GM18858 (cell line): Measurements from ENCODE around the gene CCNT2.
"Not testable (repeated sequence)": the region's sequence is repeated elsewhere in the genome, so short reads cannot be mapped to it uniquely, and the experiment has no call there.

ENCODE experiments used
- ATAC-seq: cut with Tn5 transposase; IDR thresholded peaks from one replicate; pipeline ENCODE4 v1.9.1; 2021; ENCODE audit not compliant: unreplicated experiment

CCNT2 gene

GRCh38 chr2:134918526-134919340 lies at the start of gene CCNT2:
TSS of gene CCNT2 (plus strand) at chr2:134918822. CDS start at chr2:134918855, 33 bp downstream.
- peak; percentile 82 for ATAC-seq

- no peak for ATAC-seq
Measured at GRCh38 chr2:134869946-134870736, 48.5 kb upstream of the CCNT2 start.

- ATAC-seq: no peak
Measured at GRCh38 chr2:134873152-134873551, 45.5 kb upstream of the CCNT2 start.

GRCh38 chr2:134875309-134875708 lies 43.3 kb upstream of the CCNT2 start:
- ATAC-seq: no peak

- ATAC-seq: no peak
Measured at GRCh38 chr2:134882773-134883172, 35.8 kb upstream of the CCNT2 start.

- ATAC-seq: no peak
Measured at GRCh38 chr2:134883552-134884293, 34.9 kb upstream of the CCNT2 start.

GRCh38 chr2:134884435-134884834 lies 34.2 kb upstream of the CCNT2 start:
- no peak for ATAC-seq

- no peak for ATAC-seq
Measured at GRCh38 chr2:134892282-134893035, 26.2 kb upstream of the CCNT2 start.

- ATAC-seq: no peak
Measured at GRCh38 chr2:134897932-134898331, 20.7 kb upstream of the CCNT2 start.

- ATAC-seq: no peak
Measured at GRCh38 chr2:134899204-134899603, 19.4 kb upstream of the CCNT2 start.

- ATAC-seq: no peak
Measured at GRCh38 chr2:134900151-134900550, 18.5 kb upstream of the CCNT2 start.

GRCh38 chr2:134903701-134904100 lies 14.9 kb upstream of the CCNT2 start:
- not testable (repeated sequence) for ATAC-seq

GRCh38 chr2:134905168-134905567 lies 13.5 kb upstream of the CCNT2 start:
- no peak for ATAC-seq

GRCh38 chr2:134906726-134907125 lies 11.9 kb upstream of the CCNT2 start:
- no peak for ATAC-seq

- not testable (repeated sequence) for ATAC-seq
Measured at GRCh38 chr2:134907441-134908116, 11.0 kb upstream of the CCNT2 start.

- no peak for ATAC-seq
Measured at GRCh38 chr2:134910763-134911399, 7.7 kb upstream of the CCNT2 start.

- no peak for ATAC-seq
Measured at GRCh38 chr2:134911400-134911785, 7.2 kb upstream of the CCNT2 start.

- ATAC-seq: no peak
Measured at GRCh38 chr2:134912361-134912760, 6.3 kb upstream of the CCNT2 start.

GRCh38 chr2:134917360-134917865 lies 1.2 kb upstream of the CCNT2 start:
- no peak for ATAC-seq
